PC-3 (cell line): ENCODE measurements around the gene BICRAL. TPM values are rescaled to one million over a fixed set of nuclear protein-coding genes. Genes with fewer than 3 reads are reported as not detected.

Experiments
- total RNA-seq: library from RNA; depleted of rRNA; stranded (reverse); fragments of >200 nt; gene quantifications from 2 replicates; pipeline ENCODE4 v1.2.3, GENCODE V29; 2014; rRNA removed

The BICRAL gene
- total RNA-seq, 1 experiment from 2014 or later, result 3.3 TPM

Other genes starting within 250 kb of the BICRAL start
- 15.7 and 19.6 TPM in 2 replicates for gene UBR2, start 218.0 kb upstream of the BICRAL start, total RNA-seq
- gene PRPH2, start 59.5 kb upstream of the BICRAL start, total RNA-seq, result not detected in 2 replicates
- gene TBCC, start 35.9 kb upstream of the BICRAL start, total RNA-seq, result 32.3 and 36.5 TPM in 2 replicates
- 87.6 and 99.5 TPM in 2 replicates for gene RPL7L1, start 97.6 kb downstream of the BICRAL start, total RNA-seq
- not detected in 2 replicates for gene PTCRA, start 134.0 kb downstream of the BICRAL start, total RNA-seq
- 37.5 and 42.2 TPM in 2 replicates for gene CNPY3, start 147.4 kb downstream of the BICRAL start, total RNA-seq
- 0.47 and 1.2 TPM in 2 replicates for gene GNMT, start 178.7 kb downstream of the BICRAL start, total RNA-seq
- 35.9 and 40.8 TPM in 2 replicates for gene PEX6, start 197.1 kb downstream of the BICRAL start, total RNA-seq
- gene PPP2R5D, start 202.5 kb downstream of the BICRAL start, total RNA-seq, result 54.1 and 55.6 TPM in 2 replicates
- 131 and 146 TPM in 2 replicates for gene MEA1, start 231.9 kb downstream of the BICRAL start, total RNA-seq
- gene KLHDC3, start 232.2 kb downstream of the BICRAL start, total RNA-seq, result 68.9 and 76.0 TPM in 2 replicates
- 120 and 133 TPM in 2 replicates for gene RRP36, start 239.6 kb downstream of the BICRAL start, total RNA-seq